ENCODE data around the gene ARGLU1.
"Not testable (repeated sequence)": the region's sequence is repeated elsewhere in the genome, so short reads cannot be mapped to it uniquely, and the experiment has no call there.

The ARGLU1 gene

DNA sequence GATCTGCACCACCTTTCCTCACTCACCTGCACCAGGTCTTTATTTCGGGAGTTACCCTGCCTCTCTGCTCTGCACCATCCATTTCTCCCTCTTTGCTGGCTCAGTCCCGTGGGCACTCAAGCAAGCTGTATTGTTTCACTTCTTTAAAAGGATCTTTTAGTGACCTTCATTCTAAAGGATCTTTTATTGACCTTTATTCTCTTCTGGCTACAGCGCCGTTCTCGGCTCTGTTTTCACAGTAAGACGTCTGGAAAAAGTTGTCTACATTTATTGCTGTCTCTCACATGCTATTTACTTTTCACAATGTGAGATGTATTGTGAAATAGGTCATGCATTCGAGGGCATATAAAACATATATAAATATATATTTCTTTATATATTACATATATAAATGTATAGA, 35.6 kb upstream of the ARGLU1 start:
- DNase-seq (ENCODE audit: extremely low spot score) = no peak
- ChIA-PET CTCF (no interaction called here), POLR2A (no interaction called here)
- TF ChIP-seq LEF1 (IDR thresholded peaks at IDR 0.05; ENCODE audit: borderline replicate concordance) (no peak), CTBP1 (IDR thresholded peaks at IDR 0.05; ENCODE audit: borderline replicate concordance) (no peak), NFRKB (IDR thresholded peaks at IDR 0.05) (no peak), ELF4 (IDR thresholded peaks at IDR 0.05) (no peak), TARDBP (IDR thresholded peaks at IDR 0.05) (no peak), L3MBTL2 (conservative IDR thresholded peaks at IDR 0.05) (no peak), SUZ12 (IDR thresholded peaks at IDR 0.05) (no peak), HDGF (IDR thresholded peaks at IDR 0.05; ENCODE audit: borderline replicate concordance) (no peak), FOXM1 (IDR thresholded peaks at IDR 0.05; ENCODE audit: borderline replicate concordance) (no peak), SP1 (IDR thresholded peaks at IDR 0.05) (no peak), ARNT (IDR thresholded peaks at IDR 0.05) (no peak), BHLHE40 (IDR thresholded peaks at IDR 0.05; ENCODE audit: borderline replicate concordance) (no peak), FOXA1 (IDR thresholded peaks at IDR 0.05) (no peak), ZNF384 (IDR thresholded peaks at IDR 0.05) (no peak), FOXK2 (IDR thresholded peaks at IDR 0.05) (no peak)
- TF ChIP-seq, protein P1, sequence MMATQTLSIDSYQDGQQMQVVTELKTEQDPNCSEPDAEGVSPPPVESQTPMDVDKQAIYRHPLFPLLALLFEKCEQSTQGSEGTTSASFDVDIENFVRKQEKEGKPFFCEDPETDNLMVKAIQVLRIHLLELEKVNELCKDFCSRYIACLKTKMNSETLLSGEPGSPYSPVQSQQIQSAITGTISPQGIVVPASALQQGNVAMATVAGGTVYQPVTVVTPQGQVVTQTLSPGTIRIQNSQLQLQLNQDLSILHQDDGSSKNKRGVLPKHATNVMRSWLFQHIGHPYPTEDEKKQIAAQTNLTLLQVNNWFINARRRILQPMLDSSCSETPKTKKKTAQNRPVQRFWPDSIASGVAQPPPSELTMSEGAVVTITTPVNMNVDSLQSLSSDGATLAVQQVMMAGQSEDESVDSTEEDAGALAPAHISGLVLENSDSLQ (IDR thresholded peaks at IDR 0.05) = no peak

DNA sequence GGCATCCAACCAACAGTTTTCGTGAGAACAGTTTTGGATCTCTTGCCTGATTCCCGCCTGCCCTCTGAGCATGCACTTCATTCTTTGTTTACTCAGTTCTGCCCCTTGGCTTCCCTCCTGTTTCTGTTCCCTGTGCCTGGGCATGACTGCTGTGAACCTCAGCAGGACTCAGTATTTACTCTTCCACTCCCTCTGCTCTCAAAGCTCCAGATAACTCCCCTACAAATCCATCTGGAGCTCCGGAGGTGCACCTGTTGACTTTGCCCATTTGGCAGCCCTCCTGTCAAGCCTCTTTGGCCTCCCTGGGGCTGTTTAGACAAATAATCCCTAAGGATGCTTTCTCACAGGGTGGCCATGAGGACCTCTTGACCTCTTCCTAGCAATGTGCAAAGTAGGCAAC, 34.2 kb upstream of the ARGLU1 start:
- DNase-seq (ENCODE audit: extremely low spot score) = no peak
- ChIA-PET POLR2A (no interaction called here), CTCF (interaction anchor here (0.7 kb wide), 1 partner anchor 1029 kb away, joined by 4 read pairs; no protein-coding TSS in a partner anchor)
- TF ChIP-seq, protein P1 (IDR thresholded peaks at IDR 0.05) = no peak
- TF ChIP-seq NFRKB (IDR thresholded peaks at IDR 0.05) (no peak), CTBP1 (IDR thresholded peaks at IDR 0.05; ENCODE audit: borderline replicate concordance) (no peak), ELF4 (IDR thresholded peaks at IDR 0.05) (no peak), LEF1 (IDR thresholded peaks at IDR 0.05; ENCODE audit: borderline replicate concordance) (no peak), ARNT (IDR thresholded peaks at IDR 0.05) (no peak), FOXK2 (IDR thresholded peaks at IDR 0.05) (no peak), TARDBP (IDR thresholded peaks at IDR 0.05) (no peak), FOXA1 (IDR thresholded peaks at IDR 0.05) (no peak), SP1 (IDR thresholded peaks at IDR 0.05) (no peak), BHLHE40 (IDR thresholded peaks at IDR 0.05; ENCODE audit: borderline replicate concordance) (no peak)

DNA sequence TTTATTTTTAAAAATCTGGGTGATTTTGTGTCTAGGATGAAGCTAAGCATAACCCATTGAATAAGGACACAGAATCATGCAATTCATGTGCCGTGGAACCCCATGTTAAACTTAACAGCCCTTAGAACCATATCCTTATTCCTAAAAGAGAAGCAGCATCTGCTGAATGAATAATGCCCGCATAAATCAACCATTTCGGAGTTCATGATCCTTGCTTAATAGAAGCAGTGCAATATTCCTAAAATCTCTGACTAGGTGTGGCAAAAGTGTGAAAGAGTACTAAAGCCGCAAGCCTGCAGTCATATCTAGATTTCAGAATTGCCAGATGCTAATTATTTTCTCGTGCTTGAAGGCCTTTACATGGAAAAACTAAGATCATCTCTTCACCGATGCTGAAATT, 33.6 kb upstream of the ARGLU1 start:
- ChIA-PET POLR2A (no interaction called here), CTCF (no interaction called here)
- TF ChIP-seq LEF1 (IDR thresholded peaks at IDR 0.05; ENCODE audit: borderline replicate concordance) (no peak), SP1 (IDR thresholded peaks at IDR 0.05) (no peak), TARDBP (IDR thresholded peaks at IDR 0.05) (no peak), ELF4 (IDR thresholded peaks at IDR 0.05) (no peak), FOXM1 (IDR thresholded peaks at IDR 0.05; ENCODE audit: borderline replicate concordance) (no peak), ARNT (IDR thresholded peaks at IDR 0.05) (no peak), BHLHE40 (IDR thresholded peaks at IDR 0.05; ENCODE audit: borderline replicate concordance) (no peak), FOXK2 (IDR thresholded peaks at IDR 0.05) (no peak), HDGF (IDR thresholded peaks at IDR 0.05; ENCODE audit: borderline replicate concordance) (no peak), FOXA1 (IDR thresholded peaks at IDR 0.05) (no peak), NFRKB (IDR thresholded peaks at IDR 0.05) (no peak), CTBP1 (IDR thresholded peaks at IDR 0.05; ENCODE audit: borderline replicate concordance) (no peak), SUZ12 (IDR thresholded peaks at IDR 0.05) (no peak), ZNF384 (IDR thresholded peaks at IDR 0.05) (no peak), L3MBTL2 (conservative IDR thresholded peaks at IDR 0.05) (no peak)
- TF ChIP-seq, protein P1 (IDR thresholded peaks at IDR 0.05) = no peak
- DNase-seq (ENCODE audit: extremely low spot score) = no peak

DNA sequence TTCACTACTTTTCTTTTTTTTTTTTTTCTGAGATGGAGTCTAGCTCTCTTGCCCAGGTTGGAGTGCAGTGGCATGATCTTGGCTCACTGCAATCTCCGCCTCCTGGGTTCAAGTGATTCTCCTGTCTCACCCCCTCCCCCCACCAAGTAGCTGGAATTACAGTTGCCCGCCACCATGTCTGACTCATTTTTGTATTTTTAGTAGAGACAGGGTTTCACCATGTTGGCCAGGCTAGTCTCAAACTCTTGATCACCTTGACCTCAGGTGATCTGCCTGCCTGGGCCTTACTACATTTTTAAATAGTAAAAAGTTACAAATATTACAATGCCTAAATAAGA, 32.8 kb upstream of the ARGLU1 start:
- CTCF ChIA-PET, POLR2A ChIA-PET: not testable (repeated sequence)

DNA sequence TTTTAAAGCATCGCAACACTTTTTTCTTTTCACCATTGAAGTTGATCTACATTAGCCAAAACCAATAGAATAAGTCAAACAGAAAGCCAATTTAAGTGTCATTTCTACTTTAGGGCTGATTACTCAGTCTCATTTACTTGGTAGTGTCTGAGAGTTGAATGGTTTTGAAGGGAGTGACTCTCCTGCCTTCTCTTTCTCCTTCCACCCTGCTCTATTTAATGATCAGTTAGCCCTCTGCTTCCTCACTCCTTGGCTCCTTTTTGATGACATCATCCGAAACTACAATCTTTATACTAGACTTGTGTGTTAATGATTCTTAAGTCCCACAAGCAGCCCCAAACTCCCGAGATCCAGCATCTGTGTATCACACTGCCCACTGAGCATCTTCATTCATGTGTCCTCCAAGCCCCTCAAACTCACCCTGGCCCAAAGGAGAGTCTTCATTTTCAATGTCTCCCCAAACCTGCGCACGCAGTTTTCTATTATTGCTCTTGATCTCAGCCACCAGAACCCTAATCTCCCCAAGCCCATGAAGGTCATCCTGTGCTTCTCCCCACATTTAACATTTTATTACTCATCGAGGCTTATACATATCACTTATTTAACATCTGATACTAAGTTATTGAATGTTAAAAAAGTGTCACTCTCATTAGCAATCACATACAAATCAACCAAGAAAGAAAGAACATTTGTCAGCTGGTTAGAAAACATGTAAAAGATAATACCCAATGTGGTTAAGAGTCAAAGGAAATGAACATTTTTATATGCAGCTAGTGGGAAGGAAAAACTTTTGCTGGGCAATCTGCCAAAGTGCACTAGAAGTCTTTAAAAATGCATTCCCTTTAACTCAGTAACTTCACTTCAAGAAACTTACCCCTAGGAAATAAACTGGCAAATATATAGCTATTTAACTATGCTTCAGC, 32.2 kb upstream of the ARGLU1 start:
- no peak for TF ChIP-seq L3MBTL2 (conservative IDR thresholded peaks at IDR 0.05)
- no peak for TF ChIP-seq CTBP1 (IDR thresholded peaks at IDR 0.05; ENCODE audit: borderline replicate concordance)
- TF ChIP-seq, protein P1 (IDR thresholded peaks at IDR 0.05) = no peak
- TF ChIP-seq HDGF (IDR thresholded peaks at IDR 0.05; ENCODE audit: borderline replicate concordance) = no peak
- no peak for TF ChIP-seq FOXA1 (IDR thresholded peaks at IDR 0.05)
- TF ChIP-seq ZNF384 (IDR thresholded peaks at IDR 0.05) = no peak
- POLR2A ChIA-PET = no interaction called here
- DNase-seq (ENCODE audit: extremely low spot score) = no peak
- CTCF ChIA-PET = no interaction called here

More for the DNA sequence above, 32.8 kb upstream of the ARGLU1 start:
- DNase-seq (ENCODE audit: extremely low spot score) = not testable (repeated sequence)
